Spinal cord (tissue), 10 donors: Measurements from ENCODE around the gene DAB2. TPM values are rescaled to one million over a fixed set of nuclear protein-coding genes. Genes with fewer than 3 reads are reported as not detected.

ENCODE experiments used
- DNase-seq, 6 donors: peaks; one replicate each; pipeline versions ENCODE4 v3.0.0 to v3.0.0-alpha.2; 2013 to 2015; ENCODE audit warnings: low spot score in 6 of 6, low read depth in 4 of 6
- H3K27ac ChIP-seq: one replicate; pipeline ENCODE4 v1.5.1; 2013; ENCODE audit warnings: low read depth, low read length, control low read depth
- H3K27me3 ChIP-seq: one replicate; pipeline ENCODE4 v1.6.1; 2013; ENCODE audit warnings: low read length; ENCODE audit not compliant: control insufficient read depth, insufficient read depth
- H3K36me3 ChIP-seq: one replicate; pipeline ENCODE4 v1.6.1; 2013; ENCODE audit warnings: low read length; ENCODE audit not compliant: control insufficient read depth, insufficient read depth
- H3K4me1 ChIP-seq: one replicate; pipeline ENCODE4 v1.6.1; 2013; ENCODE audit warnings: low read length; ENCODE audit not compliant: control insufficient read depth, insufficient read depth
- H3K4me3 ChIP-seq: one replicate; pipeline ENCODE4 v1.5.1; 2013; ENCODE audit warnings: low read depth, low read length, control low read depth
- H3K9me3 ChIP-seq: one replicate; pipeline ENCODE4 v1.6.1; 2013; ENCODE audit warnings: low read length; ENCODE audit not compliant: control insufficient read depth, insufficient read depth
- WGBS: methylation state at CpG from one replicate; pipeline ENCODE4 v1.1.5; 2013; ENCODE audit warnings: missing lambda C conversion rate; ENCODE audit not compliant: insufficient coverage; 5-methylcytosine and 5-hydroxymethylcytosine counted together
- long read RNA-seq, 4 donors: transcript quantifications; one replicate each; lab custom pipeline, GENCODE V29; 2026
- polyA plus RNA-seq, 2 donors: library from polyadenylated mRNA; unstranded; fragments of 120-200 nt; gene quantifications; one replicate each; pipeline ENCODE4 v1.2.1, GENCODE V29; 2013; ENCODE audit not compliant: insufficient read length in 2 of 2
- total RNA-seq, 2 donors: library from RNA; depleted of rRNA in 1 of 2; stranded (reverse); fragments of 120-200 nt in 1 of 2; fragments of >200 nt in 1 of 2; gene quantifications; one replicate each; pipeline versions ENCODE4 v1.2.3 to v1.2.4, GENCODE V29; 2013 to 2014
- donor health status: healthy.

The DAB2 gene
- total RNA-seq: 10 to 100 TPM; 68.0 to 98.7 TPM
- polyA plus RNA-seq: 10 to 100 TPM; 21.5 to 31.6 TPM
- long read RNA-seq, donor 1, full-length matches to known transcripts: 1 of 1 reads
- long read RNA-seq, donor 1, partial matches to known transcripts: 0 of 1 reads
- long read RNA-seq, donor 1, other reads (novel, unspliced or antisense): 0 of 1 reads
- long read RNA-seq, donor 2: 0 reads
- long read RNA-seq, donor 3: 0 reads
- long read RNA-seq, donor 4, full-length matches to known transcripts: 3 of 39 reads
- long read RNA-seq, donor 4, partial matches to known transcripts: 36 of 39 reads
- long read RNA-seq, donor 4, other reads (novel, unspliced or antisense): 0 of 39 reads

- Histone ChIP-seq H3K27ac (peak within 1 kb of the TSS; percentile 78), H3K36me3 (no peaks in the 10 kb centered on the region), H3K4me3 (peak within 1 kb of the TSS; percentile 82), H3K27me3 (peaks cover 10% of the 10 kb centered on the region), H3K9me3 (no peaks in the 10 kb centered on the region), H3K4me1 (peaks cover 8% of the 10 kb centered on the region)
- WGBS: under 1% methylated on average over 39 of the region's 53 CpGs
- DNase-seq: peak; percentile 43 to 90 (median 60)
Measured at GRCh38 chr5:39424736-39425637, at the start of gene DAB2. TSS of gene DAB2 (minus strand) at chr5:39424980. CDS start at chr5:39394320, 30,660 bp downstream.

GRCh38 chr5:39473156-39473775, 48.5 kb upstream of the DAB2 start:
- no CpG with 5 or more reads among the region's 3 CpGs for WGBS
- H3K4me1 ChIP-seq: no peaks in the 10 kb centered on the region

GRCh38 chr5:39471836-39472508, 47.2 kb upstream of the DAB2 start:
- Histone ChIP-seq H3K27ac (no peak overlapping the region), H3K4me1 (no peaks in the 10 kb centered on the region), H3K4me3 (no peak overlapping the region), H3K27me3 (no peaks in the 10 kb centered on the region), H3K9me3 (no peaks in the 10 kb centered on the region), H3K36me3 (no peaks in the 10 kb centered on the region)
- no CpG with 5 or more reads among the region's 3 CpGs for WGBS
- DNase-seq: no peak

More at GRCh38 chr5:39473156-39473775, 48.5 kb upstream of the DAB2 start:
- no peaks in the 10 kb centered on the region for H3K9me3 ChIP-seq
- H3K4me3 ChIP-seq: no peak overlapping the region
- H3K27me3 ChIP-seq: no peaks in the 10 kb centered on the region
- no peaks in the 10 kb centered on the region for H3K36me3 ChIP-seq
- DNase-seq: no peak
- no peak overlapping the region for H3K27ac ChIP-seq

GRCh38 chr5:39470811-39471210, 46.0 kb upstream of the DAB2 start:
- no peaks in the 10 kb centered on the region for H3K4me1 ChIP-seq
- H3K4me3 ChIP-seq: no peak overlapping the region
- H3K9me3 ChIP-seq: no peaks in the 10 kb centered on the region
- WGBS: no CpG with 5 or more reads among the region's 2 CpGs
- no peak overlapping the region for H3K27ac ChIP-seq
- no peak for DNase-seq
- H3K36me3 ChIP-seq: no peaks in the 10 kb centered on the region
- H3K27me3 ChIP-seq: no peaks in the 10 kb centered on the region

- peaks cover under 1% of the 10 kb centered on the region for H3K4me1 ChIP-seq
- H3K9me3 ChIP-seq: no peaks in the 10 kb centered on the region
- WGBS: 88% methylated on average over 3 of the region's 6 CpGs
- H3K27ac ChIP-seq: no peak overlapping the region
- no peaks in the 10 kb centered on the region for H3K27me3 ChIP-seq
- no peaks in the 10 kb centered on the region for H3K36me3 ChIP-seq
- DNase-seq: no peak
- no peak overlapping the region for H3K4me3 ChIP-seq
Measured at GRCh38 chr5:39469777-39470415, 45.1 kb upstream of the DAB2 start.

GRCh38 chr5:39469176-39469575, 44.4 kb upstream of the DAB2 start:
- H3K4me1 ChIP-seq: peaks cover 2% of the 10 kb centered on the region
- no peaks in the 10 kb centered on the region for H3K36me3 ChIP-seq
- H3K27ac ChIP-seq: no peak overlapping the region
- no peaks in the 10 kb centered on the region for H3K27me3 ChIP-seq
- no peak for DNase-seq
- WGBS: no CpG with 5 or more reads among the region's 1 CpG
- no peaks in the 10 kb centered on the region for H3K9me3 ChIP-seq
- no peak overlapping the region for H3K4me3 ChIP-seq

- DNase-seq: no peak
- no peaks in the 10 kb centered on the region for H3K36me3 ChIP-seq
- peaks cover 2% of the 10 kb centered on the region for H3K4me1 ChIP-seq
- H3K27ac ChIP-seq: no peak overlapping the region
- H3K9me3 ChIP-seq: no peaks in the 10 kb centered on the region
- H3K27me3 ChIP-seq: no peaks in the 10 kb centered on the region
- WGBS: no CpG with 5 or more reads among the region's 1 CpG
- H3K4me3 ChIP-seq: no peak overlapping the region
Measured at GRCh38 chr5:39466846-39467245, 42.1 kb upstream of the DAB2 start.

- WGBS: no CpG with 5 or more reads among the region's 2 CpGs
- DNase-seq: no peak
- Histone ChIP-seq H3K9me3 (no peaks in the 10 kb centered on the region), H3K36me3 (no peaks in the 10 kb centered on the region), H3K4me3 (no peak overlapping the region), H3K4me1 (peaks cover 2% of the 10 kb centered on the region), H3K27me3 (no peaks in the 10 kb centered on the region), H3K27ac (no peak overlapping the region)
Measured at GRCh38 chr5:39465843-39466242, 41.1 kb upstream of the DAB2 start.

- Histone ChIP-seq H3K9me3 (no peaks in the 10 kb centered on the region), H3K4me3 (no peak overlapping the region), H3K27me3 (no peaks in the 10 kb centered on the region), H3K36me3 (no peaks in the 10 kb centered on the region), H3K4me1 (peaks cover 2% of the 10 kb centered on the region), H3K27ac (no peak overlapping the region)
- DNase-seq: no peak
- WGBS: no CpG with 5 or more reads among the region's 2 CpGs
Measured at GRCh38 chr5:39465097-39465496, 40.3 kb upstream of the DAB2 start.
